OCI-LY3 (cell line): ENCODE results near the gene OR6C74.

Experiments used
- EZH2phosphoT487 ChIP-seq: fragments of 200-600 bp; shearing (Covaris generic); IDR thresholded peaks from 2 replicates; pipeline ENCODE4 v1.6.1; 2018; ENCODE audit warnings: antibody characterized with exemption, mixed run types, low read depth
- TF ChIP-seq, protein P1 (sequence below): fragments of 200-600, 300-600 bp; sonication (generic); IDR thresholded peaks from 2 replicates; pipeline ENCODE4 v1.5.1; 2014; ENCODE audit warnings: antibody characterized with exemption, low read length, low read depth

- TF ChIP-seq, protein P1, sequence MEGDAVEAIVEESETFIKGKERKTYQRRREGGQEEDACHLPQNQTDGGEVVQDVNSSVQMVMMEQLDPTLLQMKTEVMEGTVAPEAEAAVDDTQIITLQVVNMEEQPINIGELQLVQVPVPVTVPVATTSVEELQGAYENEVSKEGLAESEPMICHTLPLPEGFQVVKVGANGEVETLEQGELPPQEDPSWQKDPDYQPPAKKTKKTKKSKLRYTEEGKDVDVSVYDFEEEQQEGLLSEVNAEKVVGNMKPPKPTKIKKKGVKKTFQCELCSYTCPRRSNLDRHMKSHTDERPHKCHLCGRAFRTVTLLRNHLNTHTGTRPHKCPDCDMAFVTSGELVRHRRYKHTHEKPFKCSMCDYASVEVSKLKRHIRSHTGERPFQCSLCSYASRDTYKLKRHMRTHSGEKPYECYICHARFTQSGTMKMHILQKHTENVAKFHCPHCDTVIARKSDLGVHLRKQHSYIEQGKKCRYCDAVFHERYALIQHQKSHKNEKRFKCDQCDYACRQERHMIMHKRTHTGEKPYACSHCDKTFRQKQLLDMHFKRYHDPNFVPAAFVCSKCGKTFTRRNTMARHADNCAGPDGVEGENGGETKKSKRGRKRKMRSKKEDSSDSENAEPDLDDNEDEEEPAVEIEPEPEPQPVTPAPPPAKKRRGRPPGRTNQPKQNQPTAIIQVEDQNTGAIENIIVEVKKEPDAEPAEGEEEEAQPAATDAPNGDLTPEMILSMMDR: no peak
- no peak for TF ChIP-seq EZH2phosphoT487
Observed at GRCh38 chr12:55227643-55228042, 16.8 kb upstream of the OR6C74 start.
